Epithelial cell of proximal tubule (primary cell): ENCODE measurements around the gene ANGEL1. TPM values are rescaled to one million over a fixed set of nuclear protein-coding genes. Genes with fewer than 3 reads are reported as not detected.

Source experiments
- DNase-seq: peaks from one replicate; pipeline ENCODE4 v3.0.0-alpha.2; 2011; ENCODE audit warnings: low read depth
- H3K4me3 ChIP-seq: 2 replicates; pipeline ENCODE4 v1.5.1; 2011; ENCODE audit warnings: low read depth, mild to moderate bottlenecking, low read length
- total RNA-seq: library from RNA; depleted of rRNA; stranded (reverse); fragments of >200 nt; gene quantifications from 2 replicates; pipeline ENCODE4 v1.2.3, GENCODE V29; 2015
- TF ChIP-seq, protein P1 (sequence below): conservative IDR thresholded peaks from 2 replicates; pipeline ENCODE4 v1.5.1; 2012; ENCODE audit warnings: low read depth, mild to moderate bottlenecking, low read length

The ANGEL1 gene
- total RNA-seq, 1 donor from 2014 or later = 7.8 TPM

DNA sequence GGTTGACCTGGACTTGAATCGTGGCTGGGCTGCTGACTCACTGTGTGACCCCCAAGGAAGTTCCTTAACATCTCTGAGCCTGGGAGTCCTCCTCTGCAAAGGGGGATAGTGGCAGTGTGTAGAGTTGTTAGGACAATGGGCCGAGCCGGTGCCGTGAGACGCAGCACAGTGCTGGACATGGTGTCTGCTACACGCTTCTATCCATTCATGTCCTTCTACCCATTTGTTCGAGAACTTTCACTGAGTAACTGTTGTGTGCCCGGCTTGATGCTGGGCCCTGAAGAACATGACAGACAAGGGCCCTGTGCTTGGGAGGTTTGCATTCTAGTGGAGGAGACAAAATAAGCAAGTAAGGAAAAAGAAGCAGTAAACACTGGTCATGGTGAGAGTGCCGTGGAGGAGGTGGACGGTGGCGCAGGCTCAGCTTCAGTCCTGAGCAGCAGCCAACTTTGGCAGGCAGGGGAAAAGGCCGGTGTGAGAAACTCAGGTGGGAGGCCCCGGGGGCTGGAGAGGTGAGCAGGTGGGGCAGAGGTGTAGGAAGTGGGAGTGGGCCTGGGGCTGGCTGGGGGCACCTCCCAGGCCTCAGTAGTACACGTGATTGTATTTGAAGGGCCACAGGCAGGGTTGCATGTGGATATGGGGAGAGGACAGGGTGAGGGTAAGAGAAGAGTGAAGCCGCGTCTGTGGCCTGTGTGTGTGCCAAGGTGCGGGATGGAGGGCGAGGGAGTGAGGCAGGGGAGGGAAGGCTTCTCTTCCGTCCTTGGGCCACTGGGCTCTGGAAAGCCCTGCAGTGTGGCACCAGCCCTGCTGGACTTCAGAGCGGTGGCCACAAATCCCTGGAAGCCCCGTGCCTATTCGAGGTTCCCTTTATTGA is 37.6 kb downstream of the ANGEL1 start:
- DNase-seq = no peak
- H3K4me3 ChIP-seq = no peak overlapping the region
- TF ChIP-seq, protein P1, sequence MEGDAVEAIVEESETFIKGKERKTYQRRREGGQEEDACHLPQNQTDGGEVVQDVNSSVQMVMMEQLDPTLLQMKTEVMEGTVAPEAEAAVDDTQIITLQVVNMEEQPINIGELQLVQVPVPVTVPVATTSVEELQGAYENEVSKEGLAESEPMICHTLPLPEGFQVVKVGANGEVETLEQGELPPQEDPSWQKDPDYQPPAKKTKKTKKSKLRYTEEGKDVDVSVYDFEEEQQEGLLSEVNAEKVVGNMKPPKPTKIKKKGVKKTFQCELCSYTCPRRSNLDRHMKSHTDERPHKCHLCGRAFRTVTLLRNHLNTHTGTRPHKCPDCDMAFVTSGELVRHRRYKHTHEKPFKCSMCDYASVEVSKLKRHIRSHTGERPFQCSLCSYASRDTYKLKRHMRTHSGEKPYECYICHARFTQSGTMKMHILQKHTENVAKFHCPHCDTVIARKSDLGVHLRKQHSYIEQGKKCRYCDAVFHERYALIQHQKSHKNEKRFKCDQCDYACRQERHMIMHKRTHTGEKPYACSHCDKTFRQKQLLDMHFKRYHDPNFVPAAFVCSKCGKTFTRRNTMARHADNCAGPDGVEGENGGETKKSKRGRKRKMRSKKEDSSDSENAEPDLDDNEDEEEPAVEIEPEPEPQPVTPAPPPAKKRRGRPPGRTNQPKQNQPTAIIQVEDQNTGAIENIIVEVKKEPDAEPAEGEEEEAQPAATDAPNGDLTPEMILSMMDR = no peak

DNA sequence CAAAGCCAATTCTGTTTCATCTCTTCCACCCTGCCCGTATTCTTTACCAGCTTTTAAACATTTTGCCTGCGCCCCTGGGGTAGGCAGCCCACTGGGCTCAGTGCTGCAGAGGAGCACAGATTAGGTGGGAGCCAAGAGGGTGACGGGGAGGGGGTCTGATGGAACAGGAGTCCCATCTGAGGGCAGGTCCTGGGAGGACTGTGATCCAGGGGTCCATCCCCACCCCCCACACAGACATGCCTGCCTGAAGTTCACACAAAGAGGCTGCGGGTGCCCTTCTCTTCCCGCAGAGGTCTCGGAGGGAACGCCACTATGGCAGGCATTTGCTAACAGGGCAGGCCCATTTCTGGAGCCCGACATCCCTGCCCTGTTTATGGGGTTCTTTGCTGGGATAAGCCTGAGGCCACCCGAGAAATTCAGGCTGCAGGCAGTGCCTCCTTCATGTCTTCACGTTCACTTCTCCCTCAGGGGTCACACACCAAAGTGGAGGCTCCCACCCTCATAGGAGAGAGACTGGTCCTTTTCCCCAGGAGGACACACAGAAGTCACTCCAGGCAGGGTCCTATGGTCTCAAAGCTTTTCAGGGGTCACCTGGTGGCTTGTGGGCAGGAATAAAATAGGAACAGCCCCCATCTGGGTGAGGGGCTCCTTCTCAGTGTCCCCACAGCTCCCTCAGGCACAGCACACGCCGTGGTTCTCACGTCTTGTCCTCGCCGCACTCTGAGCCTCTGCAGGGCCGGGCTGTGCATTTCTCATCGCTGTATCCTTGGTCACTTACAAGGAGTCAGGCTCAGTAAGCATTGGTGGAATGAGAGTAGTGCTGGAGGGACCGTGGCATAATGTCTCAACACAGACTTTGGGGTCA is 38.5 kb downstream of the ANGEL1 start:
- TF ChIP-seq, protein P1 = no peak
- H3K4me3 ChIP-seq = no peak overlapping the region
- DNase-seq = no peak

GRCh38 chr14:76773188-76773885 is 39.3 kb downstream of the ANGEL1 start:
- no peak overlapping the region for H3K4me3 ChIP-seq
- no peak for DNase-seq
- TF ChIP-seq, protein P1 = peak; percentile 13

DNA sequence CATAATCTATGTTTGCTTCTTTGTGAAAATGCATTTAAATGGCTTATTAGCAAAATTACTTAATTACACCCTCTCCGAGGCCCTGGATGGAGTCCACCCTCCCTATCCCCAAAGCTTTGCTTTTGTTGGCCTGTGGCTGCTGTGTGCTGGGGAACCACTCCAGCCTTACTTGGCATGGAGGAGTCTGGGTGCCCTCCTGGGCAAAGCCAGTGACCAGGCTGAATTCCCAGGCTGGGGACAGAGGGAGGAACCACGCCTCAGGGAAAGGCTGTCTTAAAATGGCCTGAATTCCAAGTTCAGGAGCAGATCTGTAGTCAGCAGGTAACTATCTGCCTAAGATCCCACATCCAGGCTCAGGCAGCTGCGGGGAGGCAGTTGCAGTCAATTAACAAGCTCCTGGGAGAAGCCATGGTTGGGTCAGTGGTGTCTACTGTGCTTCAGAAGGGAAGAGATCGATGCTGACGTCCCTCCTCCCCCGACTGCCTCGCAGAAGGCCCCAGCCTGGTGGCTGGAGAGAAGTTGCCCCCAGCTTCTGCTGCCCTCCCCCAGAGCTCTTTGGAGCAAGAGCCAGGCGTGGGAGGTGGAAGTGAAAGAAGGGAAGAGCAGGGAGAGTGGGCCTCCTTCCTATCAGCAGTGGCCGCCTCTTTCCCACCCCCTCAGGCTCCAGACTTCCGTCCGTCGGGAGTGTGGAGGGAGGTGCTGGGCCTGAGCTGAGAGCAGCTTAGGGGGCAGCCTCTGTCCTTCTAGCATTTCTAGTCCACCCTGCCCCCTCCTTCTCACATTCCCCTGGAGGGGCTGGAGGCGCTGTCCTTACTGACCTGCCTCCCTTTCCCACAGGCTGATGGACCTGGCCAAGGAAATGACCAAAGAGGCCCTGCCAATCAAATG is 40.1 kb downstream of the ANGEL1 start:
- DNase-seq = no peak
- TF ChIP-seq, protein P1 = no peak
- no peak overlapping the region for H3K4me3 ChIP-seq

DNA sequence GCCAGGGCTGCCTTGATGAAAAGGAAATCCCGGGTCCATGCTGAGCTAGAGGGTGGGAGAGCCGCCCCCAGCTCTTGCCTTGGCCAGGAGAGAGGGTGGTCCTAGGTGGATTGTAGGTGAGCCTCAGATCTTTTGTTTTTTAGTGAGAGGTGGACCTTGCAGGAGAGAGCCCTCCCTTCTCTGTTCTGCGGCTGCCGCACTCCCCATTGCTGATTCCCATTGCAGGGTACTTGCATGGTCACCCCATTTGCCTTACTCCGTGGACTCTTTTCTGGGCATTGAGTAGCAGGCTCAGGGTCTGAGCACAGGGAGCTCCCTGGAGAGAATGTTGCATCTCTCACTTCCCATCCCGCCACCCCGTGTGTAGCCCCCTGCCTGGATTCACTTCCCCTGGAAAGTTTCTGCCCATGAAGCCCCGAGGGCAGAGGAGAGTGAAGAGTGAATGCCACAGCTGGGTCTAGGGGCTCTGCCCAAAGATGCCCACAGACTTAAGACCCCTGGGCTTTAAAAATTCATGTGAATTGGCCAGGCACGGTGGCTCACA is 41.2 kb downstream of the ANGEL1 start:
- DNase-seq = no peak
- H3K4me3 ChIP-seq = no peak overlapping the region
- TF ChIP-seq, protein P1 = no peak
